HG02970 (cell line): ENCODE results near the gene IGF2R.
"Not testable (repeated sequence)": the region's sequence is repeated elsewhere in the genome, so short reads cannot be mapped to it uniquely, and the experiment has no call there.

ENCODE experiments used
- ATAC-seq: cut with Tn5 transposase; IDR thresholded peaks from one replicate; pipeline ENCODE4 v1.9.1; 2021; ENCODE audit warnings: mild to moderate bottlenecking, moderate library complexity, moderate number of reproducible peaks; ENCODE audit not compliant: unreplicated experiment, low FRiP score

Gene IGF2R

GRCh38 chr6:160108077-160108476, 139.2 kb downstream of the IGF2R start:
- no peak for ATAC-seq

- ATAC-seq, result no peak
Observed at GRCh38 chr6:160110586-160111123, 141.8 kb downstream of the IGF2R start.

- ATAC-seq, result no peak
Observed at GRCh38 chr6:160111806-160112205, 142.9 kb downstream of the IGF2R start.

GRCh38 chr6:160112628-160113299, 143.9 kb downstream of the IGF2R start:
- ATAC-seq, result no peak

GRCh38 chr6:160114536-160114935, 145.7 kb downstream of the IGF2R start:
- ATAC-seq, result not testable (repeated sequence)

GRCh38 chr6:160115421-160115820, 146.5 kb downstream of the IGF2R start:
- ATAC-seq, result no peak

- ATAC-seq, result no peak
Observed at GRCh38 chr6:160116411-160116810, 147.5 kb downstream of the IGF2R start.

GRCh38 chr6:160117137-160117536, 148.3 kb downstream of the IGF2R start:
- no peak for ATAC-seq

GRCh38 chr6:160118620-160119229, 149.8 kb downstream of the IGF2R start:
- no peak for ATAC-seq

GRCh38 chr6:160120087-160120486, 151.2 kb downstream of the IGF2R start:
- ATAC-seq, result no peak

GRCh38 chr6:160121558-160121957, 152.7 kb downstream of the IGF2R start, which contains the start of gene SLC22A1:
SLC22A1 (plus strand) TSS chr6:160121815; CDS start chr6:160121936, 121 bp downstream.
- ATAC-seq, result no peak

GRCh38 chr6:160121981-160122380, 153.1 kb downstream of the IGF2R start:
- no peak for ATAC-seq

GRCh38 chr6:160122744-160123143, 153.9 kb downstream of the IGF2R start:
- no peak for ATAC-seq

- ATAC-seq, result no peak
Observed at GRCh38 chr6:160124007-160124406, 155.1 kb downstream of the IGF2R start.

- ATAC-seq, result no peak
Observed at GRCh38 chr6:160124605-160125004, 155.7 kb downstream of the IGF2R start.

GRCh38 chr6:160125105-160125504, 156.2 kb downstream of the IGF2R start:
- ATAC-seq, result not testable (repeated sequence)

GRCh38 chr6:160127270-160128124, 158.6 kb downstream of the IGF2R start:
- ATAC-seq, result no peak

- no peak for ATAC-seq
Observed at GRCh38 chr6:160128125-160128683, 159.3 kb downstream of the IGF2R start.

- no peak for ATAC-seq
Observed at GRCh38 chr6:160128879-160129516, 160.1 kb downstream of the IGF2R start.
